Spinal cord (tissue), 10 donors: ENCODE results near the gene FOXI2. TPM values are rescaled to one million over a fixed set of nuclear protein-coding genes. Genes with fewer than 3 reads are reported as not detected.

Experiments
- DNase-seq, 6 donors: peaks; one replicate each; pipeline versions ENCODE4 v3.0.0 to v3.0.0-alpha.2; 2013 to 2015; ENCODE audit warnings: low spot score in 6 of 6, low read depth in 4 of 6
- H3K27ac ChIP-seq: one replicate; pipeline ENCODE4 v1.5.1; 2013; ENCODE audit warnings: low read depth, low read length, control low read depth
- H3K27me3 ChIP-seq: one replicate; pipeline ENCODE4 v1.6.1; 2013; ENCODE audit warnings: low read length; ENCODE audit not compliant: control insufficient read depth, insufficient read depth
- H3K36me3 ChIP-seq: one replicate; pipeline ENCODE4 v1.6.1; 2013; ENCODE audit warnings: low read length; ENCODE audit not compliant: control insufficient read depth, insufficient read depth
- H3K4me1 ChIP-seq: one replicate; pipeline ENCODE4 v1.6.1; 2013; ENCODE audit warnings: low read length; ENCODE audit not compliant: control insufficient read depth, insufficient read depth
- H3K4me3 ChIP-seq: one replicate; pipeline ENCODE4 v1.5.1; 2013; ENCODE audit warnings: low read depth, low read length, control low read depth
- H3K9me3 ChIP-seq: one replicate; pipeline ENCODE4 v1.6.1; 2013; ENCODE audit warnings: low read length; ENCODE audit not compliant: control insufficient read depth, insufficient read depth
- WGBS: methylation state at CpG from one replicate; pipeline ENCODE4 v1.1.5; 2013; ENCODE audit warnings: missing lambda C conversion rate; ENCODE audit not compliant: insufficient coverage; 5-methylcytosine and 5-hydroxymethylcytosine counted together
- polyA plus RNA-seq, 2 donors: library from polyadenylated mRNA; unstranded; fragments of 120-200 nt; gene quantifications; one replicate each; pipeline ENCODE4 v1.2.1, GENCODE V29; 2013; ENCODE audit not compliant: insufficient read length in 2 of 2
- total RNA-seq, 2 donors: library from RNA; depleted of rRNA in 1 of 2; stranded (reverse); fragments of 120-200 nt in 1 of 2; fragments of >200 nt in 1 of 2; gene quantifications; one replicate each; pipeline versions ENCODE4 v1.2.3 to v1.2.4, GENCODE V29; 2013 to 2014
- donor health status: healthy.

The FOXI2 gene
- total and polyA plus RNA-seq, 4 donors, result 0.06 to 0.17 TPM; not detected in 2

DNA sequence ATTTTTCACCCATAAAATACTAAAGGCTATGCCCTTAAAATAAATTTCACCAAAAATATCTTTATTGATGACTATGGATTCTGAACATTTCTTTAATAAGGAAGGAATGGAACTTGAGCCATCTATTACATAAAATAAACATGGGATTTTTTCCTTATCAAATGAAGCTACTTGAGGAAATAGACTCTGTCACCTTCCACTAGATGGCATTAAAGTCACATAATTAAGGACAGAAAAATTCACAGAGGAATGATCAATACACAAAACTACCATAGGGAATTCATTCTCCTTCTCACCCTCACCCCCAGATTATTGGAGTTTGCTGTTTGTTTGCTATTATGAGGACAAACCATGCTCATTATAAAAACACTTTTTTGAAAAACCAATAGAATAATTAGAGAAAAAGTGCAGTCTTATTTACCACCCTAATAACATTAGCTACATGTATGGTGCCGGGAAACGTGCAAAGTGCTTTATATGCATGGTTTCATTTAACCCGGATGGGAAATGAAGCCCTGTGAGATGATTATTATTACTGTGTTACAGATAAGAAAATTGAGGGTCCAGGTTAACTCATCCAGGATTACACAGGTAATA, 21.1 kb upstream of the FOXI2 start:
- no peak overlapping the region for H3K27ac ChIP-seq
- DNase-seq, result peak in 5 of 6 donors; percentile 9 to 90 (median 39)

GRCh38 chr10:127720142-127720541, 16.8 kb upstream of the FOXI2 start:
- no peak for DNase-seq
- Histone ChIP-seq H3K27ac (no peak overlapping the region), H3K4me3 (no peak overlapping the region), H3K9me3 (no peaks in the 10 kb centered on the region), H3K27me3 (no peaks in the 10 kb centered on the region), H3K36me3 (no peaks in the 10 kb centered on the region), H3K4me1 (no peaks in the 10 kb centered on the region)
- 10% methylated on average over 2 of the region's 4 CpGs for WGBS

More for the DNA sequence above, 21.1 kb upstream of the FOXI2 start:
- no CpG with 5 or more reads among the region's 3 CpGs for WGBS
- Histone ChIP-seq H3K27me3 (no peaks in the 10 kb centered on the region), H3K36me3 (no peaks in the 10 kb centered on the region), H3K9me3 (no peaks in the 10 kb centered on the region), H3K4me1 (no peaks in the 10 kb centered on the region), H3K4me3 (no peak overlapping the region)

GRCh38 chr10:127720903-127721302, 16.1 kb upstream of the FOXI2 start:
- no peak for DNase-seq
- Histone ChIP-seq H3K4me1 (no peaks in the 10 kb centered on the region), H3K4me3 (no peak overlapping the region), H3K36me3 (no peaks in the 10 kb centered on the region), H3K9me3 (no peaks in the 10 kb centered on the region), H3K27ac (no peak overlapping the region), H3K27me3 (no peaks in the 10 kb centered on the region)
- WGBS, result 50% methylated on average over 2 of the region's 3 CpGs

DNA sequence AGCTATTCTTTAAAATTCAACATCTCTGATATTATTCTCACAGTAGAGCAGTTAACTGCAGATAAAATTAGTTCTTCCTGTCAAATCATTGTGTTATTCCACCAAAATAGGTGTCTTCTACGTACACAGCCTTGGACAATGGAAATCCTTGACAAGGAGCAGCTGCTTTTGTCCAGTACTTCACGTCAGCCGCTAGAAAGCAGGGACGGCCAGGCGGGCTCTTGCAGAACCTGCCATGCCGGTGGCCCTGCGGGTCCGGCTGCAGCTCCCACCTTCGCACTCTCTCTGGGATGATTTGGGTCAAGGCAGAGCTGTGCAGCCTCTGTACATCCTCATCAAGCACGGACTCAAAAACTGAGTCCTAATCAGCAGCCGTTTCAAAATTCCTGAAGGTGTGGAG, 2.2 kb upstream of the FOXI2 start:
- no peak overlapping the region for H3K4me3 ChIP-seq
- H3K27me3 ChIP-seq, result peaks cover 67% of the 10 kb centered on the region
- H3K36me3 ChIP-seq, result no peaks in the 10 kb centered on the region
- H3K9me3 ChIP-seq, result no peaks in the 10 kb centered on the region
- DNase-seq, result peak in 1 of 6 donors; percentile 34
- H3K27ac ChIP-seq, result no peak overlapping the region
- H3K4me1 ChIP-seq, result peaks cover 31% of the 10 kb centered on the region
- WGBS, result 22% methylated on average over 11 of the region's 11 CpGs

GRCh38 chr10:127735156-127735555, 1.8 kb upstream of the FOXI2 start:
- no peak overlapping the region for H3K4me3 ChIP-seq
- no peak overlapping the region for H3K27ac ChIP-seq
- peaks cover 31% of the 10 kb centered on the region for H3K4me1 ChIP-seq
- 7% methylated on average over 13 of the region's 13 CpGs for WGBS
- no peaks in the 10 kb centered on the region for H3K9me3 ChIP-seq
- H3K36me3 ChIP-seq, result no peaks in the 10 kb centered on the region
- H3K27me3 ChIP-seq, result peaks cover 67% of the 10 kb centered on the region
- DNase-seq, result no peak

DNA sequence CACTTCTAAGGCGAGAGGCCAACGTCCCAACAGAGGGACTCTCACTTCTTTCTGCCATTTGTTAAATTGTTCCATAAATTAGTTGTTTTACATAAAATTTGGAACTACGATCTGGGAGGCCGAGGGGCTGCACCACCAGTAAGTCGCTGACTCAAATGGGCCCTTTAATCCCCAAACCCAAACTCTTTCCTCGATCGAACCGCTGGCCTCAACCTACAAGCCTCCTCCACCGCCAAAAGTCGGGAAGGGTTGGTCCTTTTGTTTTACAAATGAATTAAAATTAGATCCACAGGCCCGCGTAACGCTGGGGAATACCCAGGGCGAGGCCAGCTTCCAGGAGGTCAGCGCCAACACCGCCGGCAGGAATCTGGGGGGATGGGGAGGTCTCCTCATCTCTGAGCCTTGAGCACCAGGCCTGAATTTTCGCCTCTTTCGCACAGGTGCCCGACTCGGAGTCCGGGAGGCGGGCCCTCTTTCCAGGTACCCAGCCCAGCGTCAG, 1.2 kb upstream of the FOXI2 start:
- H3K4me1 ChIP-seq, result peaks cover 31% of the 10 kb centered on the region
- 3% methylated on average over 14 of the region's 24 CpGs for WGBS
- peaks cover 69% of the 10 kb centered on the region for H3K27me3 ChIP-seq
- DNase-seq, result peak in 1 of 6 donors; percentile 6
- no peaks in the 10 kb centered on the region for H3K9me3 ChIP-seq
- H3K27ac ChIP-seq, result no peak overlapping the region
- H3K36me3 ChIP-seq, result no peaks in the 10 kb centered on the region
- H3K4me3 ChIP-seq, result no peak overlapping the region

- Histone ChIP-seq H3K4me3 (no peak overlapping the region), H3K27ac (no peak overlapping the region)
- DNase-seq, result peak in 1 of 6 donors; percentile 11
Measured at GRCh38 chr10:127736222-127736914, 617 bp upstream of the FOXI2 start.

GRCh38 chr10:127737563-127738511, 852 bp downstream of the FOXI2 start:
- no peaks in the 10 kb centered on the region for H3K9me3 ChIP-seq

More at GRCh38 chr10:127736222-127736914, 617 bp upstream of the FOXI2 start:
- Histone ChIP-seq H3K9me3 (no peaks in the 10 kb centered on the region), H3K36me3 (no peaks in the 10 kb centered on the region), H3K4me1 (peaks cover 31% of the 10 kb centered on the region), H3K27me3 (peaks cover 69% of the 10 kb centered on the region)
- WGBS, result 1% methylated on average over 66 of the region's 66 CpGs

More at GRCh38 chr10:127737563-127738511, 852 bp downstream of the FOXI2 start:
- H3K4me1 ChIP-seq, result peaks cover 31% of the 10 kb centered on the region
- H3K4me3 ChIP-seq, result no peak overlapping the region
- H3K27ac ChIP-seq, result no peak overlapping the region
- H3K36me3 ChIP-seq, result no peaks in the 10 kb centered on the region
- DNase-seq, result peak in 2 of 6 donors; percentile 28 to 40
- WGBS, result 4% methylated on average over 59 of the region's 59 CpGs
- H3K27me3 ChIP-seq, result peaks cover 69% of the 10 kb centered on the region
